H1 (cell line): ENCODE results near the gene CBR4. TPM values are rescaled to one million over a fixed set of nuclear protein-coding genes. Genes with fewer than 3 reads are reported as not detected.

Source experiments
- JUN ChIP-seq: IDR thresholded peaks from 2 replicates; pipeline ENCODE4 v1.6.1; 2011; ENCODE audit warnings: low read depth, mild to moderate bottlenecking, improper control_type of control experiment, low read length
- RAD21 ChIP-seq, 2 experiments: IDR thresholded peaks in 1 of 2; conservative IDR thresholded peaks in 1 of 2; 2 replicates each; pipeline ENCODE4 v1.6.1; 2011; ENCODE audit warnings: low read depth in 2 of 2, low read length in 2 of 2, improper control_type of control experiment in 1 of 2, inconsistent platforms in 1 of 2, mild to moderate bottlenecking in 1 of 2, moderate library complexity in 1 of 2
- SRF ChIP-seq: IDR thresholded peaks from 2 replicates; pipeline ENCODE4 v1.6.1; 2011; ENCODE audit warnings: mild to moderate bottlenecking, low read depth, low read length, moderate library complexity
- SUZ12 ChIP-seq: fragments of 200-600 bp; sonication (generic); IDR thresholded peaks from 2 replicates; pipeline ENCODE4 v1.6.1; 2012; ENCODE audit warnings: mild to moderate bottlenecking, inconsistent platforms, low read length, moderate library complexity, mixed read lengths
- polyA plus RNA-seq, 7 experiments: library from polyadenylated mRNA; depleted of rRNA in 3 of 7; stranded (reverse) in 5 of 7; unstranded in 2 of 7; fragments of >200 nt in 5 of 7; fragments of 200-250 nt in 2 of 7; gene quantifications; 1 replicate in 5 of 7; 2 replicates in 1 of 7; 4 replicates in 1 of 7; pipeline versions ENCODE4 v1.2.1 to v1.2.3, GENCODE V29; 2011 to 2013; ENCODE audit warnings: missing spikeins in 2 of 7, mixed read lengths in 2 of 7
- total RNA-seq: library from RNA; stranded (reverse); fragmentation: NEBNext Ultra II Directional; extraction: Animal tissue kit (Norgen Biotek cat#: 25700); gene quantifications from 2 replicates; pipeline ENCODE4 v1.2.1, GENCODE V29; 2021
- TF ChIP-seq, protein P1 (sequence below): fragments of 300-600 bp; sonication (generic); IDR thresholded peaks from 2 replicates; pipeline ENCODE4 v1.7.1; 2012; ENCODE audit warnings: low read length, moderate library complexity, mild to moderate bottlenecking, inconsistent platforms; ENCODE audit not compliant: insufficient replicate concordance

CBR4 gene
- total and polyA plus RNA-seq, 2 of the 8 experiments (the other 6 are each of a cell fraction or from before 2014, with no cell fraction given): 8.6 to 29.5 TPM

DNA sequence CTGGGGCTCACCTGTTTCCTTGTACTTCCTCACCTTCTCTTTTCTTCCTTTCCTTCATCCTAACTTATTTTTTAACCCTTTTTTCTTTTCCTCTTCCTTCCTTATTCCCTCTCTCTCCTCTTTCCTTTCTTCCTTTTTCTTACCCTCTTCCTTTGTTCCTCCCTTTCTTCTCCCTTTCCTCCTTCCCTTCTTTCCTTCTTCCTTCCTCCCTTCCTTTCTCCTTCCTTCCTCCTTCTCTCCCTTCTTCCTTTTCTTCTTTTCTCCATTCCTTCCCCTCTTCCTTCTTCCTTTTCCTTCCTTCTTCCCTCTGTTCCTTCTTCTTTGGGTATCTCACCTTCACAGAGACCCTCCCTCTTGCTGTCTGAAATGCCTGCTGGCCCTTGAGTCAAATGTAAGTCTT is 22.1 kb upstream of the CBR4 start (continued):
- TF ChIP-seq RAD21 (IDR thresholded peaks at IDR 0.05 in 1 of 2, conservative IDR thresholded peaks at IDR 0.05 in 1 of 2; ENCODE audit: low read depth in 2 of 2, low read length in 2 of 2) (no peak), JUN (no peak), SUZ12 (no peak), SRF (no peak)
- TF ChIP-seq, protein P1, sequence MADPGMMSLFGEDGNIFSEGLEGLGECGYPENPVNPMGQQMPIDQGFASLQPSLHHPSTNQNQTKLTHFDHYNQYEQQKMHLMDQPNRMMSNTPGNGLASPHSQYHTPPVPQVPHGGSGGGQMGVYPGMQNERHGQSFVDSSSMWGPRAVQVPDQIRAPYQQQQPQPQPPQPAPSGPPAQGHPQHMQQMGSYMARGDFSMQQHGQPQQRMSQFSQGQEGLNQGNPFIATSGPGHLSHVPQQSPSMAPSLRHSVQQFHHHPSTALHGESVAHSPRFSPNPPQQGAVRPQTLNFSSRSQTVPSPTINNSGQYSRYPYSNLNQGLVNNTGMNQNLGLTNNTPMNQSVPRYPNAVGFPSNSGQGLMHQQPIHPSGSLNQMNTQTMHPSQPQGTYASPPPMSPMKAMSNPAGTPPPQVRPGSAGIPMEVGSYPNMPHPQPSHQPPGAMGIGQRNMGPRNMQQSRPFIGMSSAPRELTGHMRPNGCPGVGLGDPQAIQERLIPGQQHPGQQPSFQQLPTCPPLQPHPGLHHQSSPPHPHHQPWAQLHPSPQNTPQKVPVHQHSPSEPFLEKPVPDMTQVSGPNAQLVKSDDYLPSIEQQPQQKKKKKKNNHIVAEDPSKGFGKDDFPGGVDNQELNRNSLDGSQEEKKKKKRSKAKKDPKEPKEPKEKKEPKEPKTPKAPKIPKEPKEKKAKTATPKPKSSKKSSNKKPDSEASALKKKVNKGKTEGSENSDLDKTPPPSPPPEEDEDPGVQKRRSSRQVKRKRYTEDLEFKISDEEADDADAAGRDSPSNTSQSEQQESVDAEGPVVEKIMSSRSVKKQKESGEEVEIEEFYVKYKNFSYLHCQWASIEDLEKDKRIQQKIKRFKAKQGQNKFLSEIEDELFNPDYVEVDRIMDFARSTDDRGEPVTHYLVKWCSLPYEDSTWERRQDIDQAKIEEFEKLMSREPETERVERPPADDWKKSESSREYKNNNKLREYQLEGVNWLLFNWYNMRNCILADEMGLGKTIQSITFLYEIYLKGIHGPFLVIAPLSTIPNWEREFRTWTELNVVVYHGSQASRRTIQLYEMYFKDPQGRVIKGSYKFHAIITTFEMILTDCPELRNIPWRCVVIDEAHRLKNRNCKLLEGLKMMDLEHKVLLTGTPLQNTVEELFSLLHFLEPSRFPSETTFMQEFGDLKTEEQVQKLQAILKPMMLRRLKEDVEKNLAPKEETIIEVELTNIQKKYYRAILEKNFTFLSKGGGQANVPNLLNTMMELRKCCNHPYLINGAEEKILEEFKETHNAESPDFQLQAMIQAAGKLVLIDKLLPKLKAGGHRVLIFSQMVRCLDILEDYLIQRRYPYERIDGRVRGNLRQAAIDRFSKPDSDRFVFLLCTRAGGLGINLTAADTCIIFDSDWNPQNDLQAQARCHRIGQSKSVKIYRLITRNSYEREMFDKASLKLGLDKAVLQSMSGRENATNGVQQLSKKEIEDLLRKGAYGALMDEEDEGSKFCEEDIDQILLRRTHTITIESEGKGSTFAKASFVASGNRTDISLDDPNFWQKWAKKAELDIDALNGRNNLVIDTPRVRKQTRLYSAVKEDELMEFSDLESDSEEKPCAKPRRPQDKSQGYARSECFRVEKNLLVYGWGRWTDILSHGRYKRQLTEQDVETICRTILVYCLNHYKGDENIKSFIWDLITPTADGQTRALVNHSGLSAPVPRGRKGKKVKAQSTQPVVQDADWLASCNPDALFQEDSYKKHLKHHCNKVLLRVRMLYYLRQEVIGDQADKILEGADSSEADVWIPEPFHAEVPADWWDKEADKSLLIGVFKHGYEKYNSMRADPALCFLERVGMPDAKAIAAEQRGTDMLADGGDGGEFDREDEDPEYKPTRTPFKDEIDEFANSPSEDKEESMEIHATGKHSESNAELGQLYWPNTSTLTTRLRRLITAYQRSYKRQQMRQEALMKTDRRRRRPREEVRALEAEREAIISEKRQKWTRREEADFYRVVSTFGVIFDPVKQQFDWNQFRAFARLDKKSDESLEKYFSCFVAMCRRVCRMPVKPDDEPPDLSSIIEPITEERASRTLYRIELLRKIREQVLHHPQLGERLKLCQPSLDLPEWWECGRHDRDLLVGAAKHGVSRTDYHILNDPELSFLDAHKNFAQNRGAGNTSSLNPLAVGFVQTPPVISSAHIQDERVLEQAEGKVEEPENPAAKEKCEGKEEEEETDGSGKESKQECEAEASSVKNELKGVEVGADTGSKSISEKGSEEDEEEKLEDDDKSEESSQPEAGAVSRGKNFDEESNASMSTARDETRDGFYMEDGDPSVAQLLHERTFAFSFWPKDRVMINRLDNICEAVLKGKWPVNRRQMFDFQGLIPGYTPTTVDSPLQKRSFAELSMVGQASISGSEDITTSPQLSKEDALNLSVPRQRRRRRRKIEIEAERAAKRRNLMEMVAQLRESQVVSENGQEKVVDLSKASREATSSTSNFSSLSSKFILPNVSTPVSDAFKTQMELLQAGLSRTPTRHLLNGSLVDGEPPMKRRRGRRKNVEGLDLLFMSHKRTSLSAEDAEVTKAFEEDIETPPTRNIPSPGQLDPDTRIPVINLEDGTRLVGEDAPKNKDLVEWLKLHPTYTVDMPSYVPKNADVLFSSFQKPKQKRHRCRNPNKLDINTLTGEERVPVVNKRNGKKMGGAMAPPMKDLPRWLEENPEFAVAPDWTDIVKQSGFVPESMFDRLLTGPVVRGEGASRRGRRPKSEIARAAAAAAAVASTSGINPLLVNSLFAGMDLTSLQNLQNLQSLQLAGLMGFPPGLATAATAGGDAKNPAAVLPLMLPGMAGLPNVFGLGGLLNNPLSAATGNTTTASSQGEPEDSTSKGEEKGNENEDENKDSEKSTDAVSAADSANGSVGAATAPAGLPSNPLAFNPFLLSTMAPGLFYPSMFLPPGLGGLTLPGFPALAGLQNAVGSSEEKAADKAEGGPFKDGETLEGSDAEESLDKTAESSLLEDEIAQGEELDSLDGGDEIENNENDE: no peak
